ENCODE measurements around the gene MAN2A1. TPM values are rescaled to one million over a fixed set of nuclear protein-coding genes. Genes with fewer than 3 reads are reported as not detected.

The MAN2A1 gene
- total and polyA plus RNA-seq, 2 donors (not counting 1 experiment from before 2014, with no cell fraction given) = 51.6 to 70.5 TPM

DNA sequence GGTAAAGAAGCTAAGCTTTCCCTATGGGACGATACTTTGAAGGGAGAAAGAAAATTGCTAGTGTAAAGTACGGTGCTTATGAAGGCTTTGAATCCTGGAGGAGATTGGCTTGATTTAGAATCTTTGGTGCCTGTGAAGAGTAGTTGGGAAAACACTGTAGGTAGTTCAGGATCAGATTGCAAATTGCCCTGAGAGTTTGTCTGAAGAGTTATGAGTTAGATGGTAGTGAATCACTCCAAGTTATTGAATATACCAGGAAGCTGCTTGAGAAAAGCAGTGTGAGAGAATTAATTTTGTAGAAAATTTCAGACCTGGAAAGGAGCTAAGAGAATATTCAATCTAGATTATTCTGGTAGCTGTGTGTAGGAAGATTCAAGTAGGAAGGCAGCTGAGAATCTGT, 11.5 kb downstream of the MAN2A1 start:
- Histone ChIP-seq H2AFZ (ENCODE audit: low read length) (no peak overlapping the region), H3K4me1 (ENCODE audit: control insufficient read depth, extremely low read depth, insufficient read depth, low read length) (no peaks in the 10 kb centered on the region), H3K36me3 (ENCODE audit: control insufficient read depth, insufficient read depth, low read length) (no peaks in the 10 kb centered on the region), H3K9ac (ENCODE audit: insufficient read depth, low read length) (no peak overlapping the region), H3K4me2 (ENCODE audit: extremely low read depth, insufficient read depth, low read length) (no peak overlapping the region), H3K27ac (ENCODE audit: insufficient read depth, low read length) (no peak overlapping the region), H3K4me3 (replicated peaks in 1 of 4; ENCODE audit: control extremely low read depth in 1 of 4, insufficient read depth in 1 of 4, low read depth in 3 of 4, low read length in 4 of 4) (no peak overlapping the region), H3K79me2 (ENCODE audit: control insufficient read depth, insufficient read depth, low read length) (peaks cover 20% of the 10 kb centered on the region), H3K9me3 (ENCODE audit: control insufficient read depth, insufficient read depth, low read depth, low read length) (no peaks in the 10 kb centered on the region), H3K27me3 (ENCODE audit: control insufficient read depth, insufficient read depth, low read length) (no peaks in the 10 kb centered on the region), H4K20me1 (ENCODE audit: control insufficient read depth, extremely low read depth, insufficient read depth, low read length) (no peaks in the 10 kb centered on the region)
- TF ChIP-seq, protein P1, sequence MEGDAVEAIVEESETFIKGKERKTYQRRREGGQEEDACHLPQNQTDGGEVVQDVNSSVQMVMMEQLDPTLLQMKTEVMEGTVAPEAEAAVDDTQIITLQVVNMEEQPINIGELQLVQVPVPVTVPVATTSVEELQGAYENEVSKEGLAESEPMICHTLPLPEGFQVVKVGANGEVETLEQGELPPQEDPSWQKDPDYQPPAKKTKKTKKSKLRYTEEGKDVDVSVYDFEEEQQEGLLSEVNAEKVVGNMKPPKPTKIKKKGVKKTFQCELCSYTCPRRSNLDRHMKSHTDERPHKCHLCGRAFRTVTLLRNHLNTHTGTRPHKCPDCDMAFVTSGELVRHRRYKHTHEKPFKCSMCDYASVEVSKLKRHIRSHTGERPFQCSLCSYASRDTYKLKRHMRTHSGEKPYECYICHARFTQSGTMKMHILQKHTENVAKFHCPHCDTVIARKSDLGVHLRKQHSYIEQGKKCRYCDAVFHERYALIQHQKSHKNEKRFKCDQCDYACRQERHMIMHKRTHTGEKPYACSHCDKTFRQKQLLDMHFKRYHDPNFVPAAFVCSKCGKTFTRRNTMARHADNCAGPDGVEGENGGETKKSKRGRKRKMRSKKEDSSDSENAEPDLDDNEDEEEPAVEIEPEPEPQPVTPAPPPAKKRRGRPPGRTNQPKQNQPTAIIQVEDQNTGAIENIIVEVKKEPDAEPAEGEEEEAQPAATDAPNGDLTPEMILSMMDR (conservative IDR thresholded peaks at IDR 0.05 in 1 of 2, IDR thresholded peaks at IDR 0.05 in 1 of 2; ENCODE audit: low read depth in 1 of 2, low read length in 2 of 2) = no peak
- no peak for TF ChIP-seq EZH2 (IDR thresholded peaks at IDR 0.05; ENCODE audit: low read length, missing control alignments)
- DNase-seq (ENCODE audit: low read depth in 2 of 2) = no peak

DNA sequence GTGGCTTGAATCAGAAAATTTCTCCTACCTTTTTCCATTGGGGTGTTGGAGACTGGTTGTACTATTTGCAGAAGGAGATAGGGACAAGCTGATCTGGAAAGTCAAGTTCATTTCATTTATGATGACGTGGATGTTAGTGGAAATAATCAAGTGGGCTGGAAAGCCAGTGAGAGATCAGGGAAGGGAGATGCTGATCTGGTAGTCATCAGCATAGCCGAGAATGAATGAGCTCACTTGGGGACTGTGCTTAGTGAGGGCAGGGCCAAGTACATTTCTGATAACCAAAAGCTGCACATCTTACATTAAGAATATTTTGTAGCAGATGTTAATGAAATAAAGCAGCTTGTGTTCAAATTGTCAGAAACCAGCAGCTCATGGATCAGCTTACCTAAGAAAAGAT, 12.1 kb downstream of the MAN2A1 start:
- no peak for DNase-seq (ENCODE audit: low read depth in 2 of 2)
- TF ChIP-seq EZH2 (IDR thresholded peaks at IDR 0.05; ENCODE audit: low read length, missing control alignments) = no peak
- TF ChIP-seq, protein P1 (conservative IDR thresholded peaks at IDR 0.05 in 1 of 2, IDR thresholded peaks at IDR 0.05 in 1 of 2; ENCODE audit: low read depth in 1 of 2, low read length in 2 of 2) = no peak
- H3K79me2 ChIP-seq (ENCODE audit: control insufficient read depth, insufficient read depth, low read length) = peaks cover 18% of the 10 kb centered on the region
- H3K4me2 ChIP-seq (ENCODE audit: extremely low read depth, insufficient read depth, low read length) = no peak overlapping the region
- no peak overlapping the region for H3K4me3 ChIP-seq (replicated peaks in 1 of 4; ENCODE audit: control extremely low read depth in 1 of 4, insufficient read depth in 1 of 4, low read depth in 3 of 4, low read length in 4 of 4)
- no peak overlapping the region for H3K27ac ChIP-seq (ENCODE audit: insufficient read depth, low read length)
- H3K36me3 ChIP-seq (ENCODE audit: control insufficient read depth, insufficient read depth, low read length) = no peaks in the 10 kb centered on the region
- no peaks in the 10 kb centered on the region for H4K20me1 ChIP-seq (ENCODE audit: control insufficient read depth, extremely low read depth, insufficient read depth, low read length)
- no peak overlapping the region for H3K9ac ChIP-seq (ENCODE audit: insufficient read depth, low read length)
- H3K27me3 ChIP-seq (ENCODE audit: control insufficient read depth, insufficient read depth, low read length) = no peaks in the 10 kb centered on the region
- H2AFZ ChIP-seq (ENCODE audit: low read length) = no peak overlapping the region
- H3K4me1 ChIP-seq (ENCODE audit: control insufficient read depth, extremely low read depth, insufficient read depth, low read length) = no peaks in the 10 kb centered on the region
- H3K9me3 ChIP-seq (ENCODE audit: control insufficient read depth, insufficient read depth, low read depth, low read length) = no peaks in the 10 kb centered on the region

DNA sequence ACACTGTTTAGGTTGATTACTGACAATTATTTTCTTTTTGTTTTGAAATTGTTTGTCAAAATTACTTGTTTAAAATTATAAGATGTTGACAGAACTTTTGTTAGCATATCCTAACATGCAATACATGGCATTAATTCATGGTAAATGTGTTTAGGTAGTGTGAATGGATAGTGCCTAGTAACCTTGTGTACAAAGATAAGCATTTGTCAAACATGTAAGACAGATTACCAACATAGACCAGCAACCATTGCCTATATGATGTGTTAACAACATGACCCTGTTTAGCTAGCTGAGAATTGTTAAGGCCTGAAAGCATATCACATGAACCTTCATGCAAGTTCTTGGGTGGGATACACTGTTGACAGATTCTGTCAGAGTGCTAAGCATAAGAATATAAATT, 13.4 kb downstream of the MAN2A1 start:
- H3K4me3 ChIP-seq (replicated peaks in 1 of 4; ENCODE audit: control extremely low read depth in 1 of 4, insufficient read depth in 1 of 4, low read depth in 3 of 4, low read length in 4 of 4) = no peak overlapping the region
- DNase-seq (ENCODE audit: low read depth in 2 of 2) = no peak
- no peak overlapping the region for H3K27ac ChIP-seq (ENCODE audit: insufficient read depth, low read length)
- H3K4me1 ChIP-seq (ENCODE audit: control insufficient read depth, extremely low read depth, insufficient read depth, low read length) = no peaks in the 10 kb centered on the region
- H3K9me3 ChIP-seq (ENCODE audit: control insufficient read depth, insufficient read depth, low read depth, low read length) = no peaks in the 10 kb centered on the region
- H4K20me1 ChIP-seq (ENCODE audit: control insufficient read depth, extremely low read depth, insufficient read depth, low read length) = no peaks in the 10 kb centered on the region
- peaks cover 18% of the 10 kb centered on the region for H3K79me2 ChIP-seq (ENCODE audit: control insufficient read depth, insufficient read depth, low read length)
- H3K9ac ChIP-seq (ENCODE audit: insufficient read depth, low read length) = no peak overlapping the region
- no peak overlapping the region for H3K4me2 ChIP-seq (ENCODE audit: extremely low read depth, insufficient read depth, low read length)
- TF ChIP-seq EZH2 (IDR thresholded peaks at IDR 0.05; ENCODE audit: low read length, missing control alignments) = no peak
- TF ChIP-seq, protein P1 (conservative IDR thresholded peaks at IDR 0.05 in 1 of 2, IDR thresholded peaks at IDR 0.05 in 1 of 2; ENCODE audit: low read depth in 1 of 2, low read length in 2 of 2) = no peak
- H3K27me3 ChIP-seq (ENCODE audit: control insufficient read depth, insufficient read depth, low read length) = no peaks in the 10 kb centered on the region
- H3K36me3 ChIP-seq (ENCODE audit: control insufficient read depth, insufficient read depth, low read length) = no peaks in the 10 kb centered on the region
- no peak overlapping the region for H2AFZ ChIP-seq (ENCODE audit: low read length)

All from fibroblast of lung (primary cell).